GM19239 (cell line): ENCODE results near the gene NDUFS4.
"Not testable (repeated sequence)": the region's sequence is repeated elsewhere in the genome, so short reads cannot be mapped to it uniquely, and the experiment has no call there.

Source experiments
- DNase-seq: peaks from one replicate; pipeline ENCODE4 v3.0.0; 2011; ENCODE audit warnings: low spot score; ENCODE audit not compliant: insufficient read length
- FAIRE-seq: peaks from 2 replicates; lab custom pipeline; 2011; peaks lifted over from hg19 to GRCh38; lab: Jason Lieb, UNC

The NDUFS4 gene

DNA sequence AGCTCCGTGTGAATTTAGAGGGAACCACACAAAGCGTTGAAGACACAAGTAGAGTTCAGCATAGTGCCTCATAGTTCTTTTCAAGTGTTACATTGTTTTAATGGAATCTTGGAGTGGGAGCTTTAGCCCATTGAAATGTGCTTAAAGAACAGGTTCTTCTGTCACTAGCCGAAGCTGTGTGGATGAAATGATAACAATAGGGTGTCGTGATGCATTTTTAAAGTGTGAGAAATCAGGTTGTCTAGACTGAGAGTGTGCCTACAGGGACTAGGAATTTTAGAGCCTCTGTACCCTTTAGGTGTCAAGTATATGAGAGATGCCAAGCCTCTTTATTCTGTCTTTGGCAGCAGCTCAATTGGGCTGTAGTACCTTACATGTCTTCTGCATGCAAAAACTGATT is 83.0 kb downstream of the NDUFS4 start:
- DNase-seq (no peak), FAIRE-seq (no peak)

DNA sequence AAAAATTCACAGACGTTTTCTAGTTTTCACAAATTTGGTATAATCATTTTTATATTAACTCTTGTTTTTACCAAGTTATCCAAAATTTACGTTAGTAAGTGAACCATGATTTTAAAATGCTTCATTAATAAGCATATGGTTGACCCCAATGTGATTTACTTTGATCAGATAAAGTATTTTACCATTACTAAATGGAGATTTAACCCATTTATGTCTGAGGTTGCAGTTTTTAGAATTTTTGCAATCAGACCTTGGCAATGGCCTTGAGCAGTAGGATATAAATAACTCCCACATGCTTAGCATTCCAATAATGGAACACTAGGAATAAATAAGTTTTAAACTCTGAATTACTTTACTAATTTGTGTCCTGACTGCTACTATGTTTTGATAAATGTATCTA is 84.6 kb downstream of the NDUFS4 start:
- DNase-seq (no peak), FAIRE-seq (no peak)

DNA sequence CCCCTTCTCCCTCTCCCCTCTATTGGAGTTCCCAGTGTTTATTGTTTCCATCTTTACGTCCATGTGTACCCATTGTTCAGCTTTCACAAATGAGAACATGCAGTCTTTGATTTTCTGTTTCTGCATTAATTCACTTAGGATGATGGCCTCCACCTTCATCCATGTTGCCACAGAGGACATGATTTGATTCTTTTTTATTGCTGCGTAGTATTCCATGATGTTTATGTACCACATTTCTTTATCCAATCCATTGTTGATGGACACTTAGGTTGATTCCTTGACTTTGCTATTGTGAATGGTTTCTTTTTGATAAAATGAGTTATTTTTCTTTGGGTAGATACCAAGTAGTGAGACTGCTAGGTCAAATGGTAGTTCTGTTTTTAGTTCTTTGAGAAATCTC is 88.9 kb downstream of the NDUFS4 start:
- FAIRE-seq: no peak
- DNase-seq: no peak

DNA sequence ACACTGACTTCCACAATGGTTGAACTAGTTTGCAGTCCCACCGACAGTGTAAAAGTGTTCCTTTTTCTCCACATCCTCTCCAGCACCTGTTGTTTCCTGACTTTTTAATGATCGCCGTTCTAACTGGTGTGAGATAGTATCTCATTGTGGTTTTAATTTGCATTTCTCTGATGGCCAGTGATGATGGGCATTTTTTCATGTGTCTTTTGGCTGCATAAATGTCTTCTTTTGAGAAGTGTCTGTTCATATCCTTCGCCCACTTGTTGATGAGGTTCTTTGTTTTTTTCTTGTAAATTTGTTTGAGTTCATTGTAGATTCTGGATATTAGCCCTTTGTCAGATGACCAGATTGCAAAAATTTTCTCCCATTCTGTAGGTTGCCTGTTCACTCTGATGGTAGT is 100.1 kb downstream of the NDUFS4 start:
- DNase-seq, FAIRE-seq: not testable (repeated sequence)

DNA sequence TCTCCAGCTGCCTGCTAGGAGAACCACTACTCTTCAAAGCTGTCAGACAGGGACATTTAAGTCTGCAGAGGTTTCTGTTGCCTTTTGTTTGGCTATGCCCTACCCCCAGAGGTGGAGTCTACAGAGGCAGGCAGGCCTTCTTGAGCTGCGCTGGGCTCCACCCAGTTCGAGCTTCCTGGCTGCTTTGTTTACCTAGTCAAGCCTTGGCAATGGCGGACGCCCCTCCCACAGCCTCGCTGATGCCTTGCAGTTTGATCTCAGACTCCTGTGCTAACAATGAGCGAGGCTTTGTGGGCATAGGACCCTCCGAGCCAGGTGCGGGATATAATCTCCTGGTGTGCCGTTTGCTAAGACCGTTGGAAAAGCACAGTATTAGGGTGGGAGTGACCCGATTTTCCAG is 104.9 kb downstream of the NDUFS4 start:
- not testable (repeated sequence) for FAIRE-seq, DNase-seq

DNA sequence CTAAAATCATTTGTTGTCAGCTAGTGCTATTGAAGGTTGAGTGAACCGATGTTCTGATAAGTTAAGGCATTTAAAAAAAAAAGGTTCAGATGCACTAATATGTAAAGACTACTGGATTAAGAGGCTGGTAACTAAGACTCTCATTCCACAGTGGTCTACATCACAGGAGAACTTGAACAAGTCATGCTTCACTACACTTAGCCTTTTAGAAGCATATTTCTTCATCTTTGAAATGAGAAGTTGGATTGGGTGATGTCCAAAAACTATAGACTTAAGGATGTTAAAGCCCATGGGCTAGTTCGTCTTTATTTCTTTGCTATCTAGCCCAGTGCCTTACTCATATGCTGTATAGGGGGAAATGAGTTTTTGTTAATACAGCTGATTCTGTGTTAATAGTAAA is 107.2 kb downstream of the NDUFS4 start:
- FAIRE-seq (no peak), DNase-seq (no peak)

DNA sequence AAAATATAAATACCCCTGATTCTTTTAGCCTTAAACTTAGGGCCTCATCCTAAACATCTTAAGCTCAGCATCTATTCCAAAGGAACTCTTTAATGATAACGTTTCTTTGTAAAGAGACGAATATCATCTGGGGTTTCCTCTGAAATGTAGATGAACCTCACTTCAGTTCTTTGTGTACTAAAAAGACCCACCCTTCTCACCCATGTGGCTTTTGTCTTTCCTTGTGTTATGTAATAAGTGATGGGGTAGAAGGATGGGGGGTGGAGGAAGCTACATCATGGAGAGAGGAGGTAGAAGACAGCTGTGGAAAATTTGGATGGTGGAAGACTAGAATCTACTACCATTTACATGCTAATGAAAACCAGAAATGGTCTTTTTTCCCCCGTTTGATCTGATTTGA is 111.0 kb downstream of the NDUFS4 start:
- no peak for DNase-seq
- FAIRE-seq: no peak

DNA sequence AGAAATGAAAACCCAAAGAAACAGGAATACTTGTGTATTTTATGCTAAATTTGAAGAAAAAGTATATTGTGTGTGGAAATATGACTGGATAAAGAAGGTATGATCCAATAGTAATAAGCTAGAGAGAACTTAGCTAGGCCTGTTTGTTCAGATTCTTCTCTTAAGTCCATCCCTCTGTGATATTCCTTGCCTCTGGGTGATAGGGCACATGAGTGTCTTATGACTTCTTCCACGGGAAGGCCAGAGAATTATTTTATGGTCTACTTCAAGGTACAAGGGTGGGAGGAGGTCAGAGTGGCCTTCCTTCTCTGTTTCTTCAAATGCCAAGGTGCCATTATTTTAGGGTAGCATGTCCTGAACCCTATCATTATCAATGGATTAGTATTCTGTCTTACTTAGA is 113.7 kb downstream of the NDUFS4 start:
- DNase-seq (no peak), FAIRE-seq (no peak)

DNA sequence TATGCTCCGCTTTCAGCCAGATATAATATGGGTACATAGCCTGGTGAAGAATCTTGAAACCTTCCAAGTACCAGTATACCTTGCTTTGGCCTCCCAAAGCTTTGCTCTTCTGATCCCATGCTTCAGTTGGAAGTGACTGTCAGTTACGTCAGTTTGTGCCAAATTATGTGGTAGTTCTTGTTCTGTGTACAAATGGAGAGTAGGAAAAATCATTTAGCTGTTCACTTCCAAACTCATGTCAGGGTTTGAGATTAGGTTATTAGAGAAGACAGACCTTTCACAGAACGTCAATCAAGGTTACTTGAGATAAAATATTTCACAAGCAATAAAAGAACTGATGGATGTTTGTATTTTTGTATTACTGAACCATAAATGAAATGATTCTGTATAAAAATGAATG is 117.2 kb downstream of the NDUFS4 start:
- DNase-seq (no peak), FAIRE-seq (no peak)

DNA sequence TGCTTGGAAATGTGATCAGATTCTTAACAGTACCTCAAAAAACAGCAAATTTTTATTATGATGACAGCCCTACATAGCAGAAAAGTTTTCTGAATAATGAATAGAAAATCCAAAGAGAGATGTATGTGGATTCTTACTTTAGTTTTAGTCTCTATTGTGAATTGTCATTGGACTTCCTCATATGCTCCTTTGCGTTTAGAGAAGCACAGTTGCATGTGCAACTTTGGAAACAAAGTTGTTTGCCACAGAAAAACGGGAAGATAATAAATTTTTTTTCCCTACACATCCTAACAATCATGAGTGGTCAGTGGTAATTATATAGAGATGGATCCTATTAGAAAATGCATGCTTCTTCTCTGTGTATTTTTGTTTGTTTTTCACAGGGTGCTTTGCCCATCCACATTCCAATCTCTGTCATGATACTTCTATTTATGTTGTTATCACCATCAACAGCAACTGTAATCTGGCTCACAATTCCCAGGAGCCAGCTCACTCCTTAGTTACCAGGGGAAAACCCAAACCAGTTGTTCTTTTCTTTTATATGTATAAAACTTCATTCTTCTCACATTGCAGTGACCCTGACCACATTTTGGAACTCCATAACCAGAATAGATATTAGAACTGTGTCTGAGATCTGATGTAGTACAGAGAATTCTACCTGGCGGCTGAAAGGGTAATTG is 118.7 kb downstream of the NDUFS4 start:
- FAIRE-seq (no peak), DNase-seq (no peak)

DNA sequence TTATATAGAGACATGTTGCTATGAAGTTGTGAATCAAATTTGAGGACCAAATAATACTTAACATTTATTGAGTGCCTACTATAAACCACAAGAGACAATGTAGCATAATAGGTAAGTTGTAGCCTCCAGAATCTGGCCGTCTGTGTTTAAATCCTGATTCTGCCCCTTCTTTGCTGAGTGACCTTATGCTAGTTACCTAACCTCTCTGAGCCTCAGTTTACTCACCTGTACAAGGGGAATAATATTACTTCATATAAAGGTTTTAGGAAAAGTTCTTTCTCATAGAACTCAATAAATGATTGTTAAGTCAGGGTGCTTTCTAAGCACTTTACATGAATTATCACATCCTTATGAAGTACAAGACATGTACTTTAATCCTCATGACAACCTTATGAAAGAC is 120.6 kb downstream of the NDUFS4 start:
- no peak for DNase-seq
- FAIRE-seq: no peak

DNA sequence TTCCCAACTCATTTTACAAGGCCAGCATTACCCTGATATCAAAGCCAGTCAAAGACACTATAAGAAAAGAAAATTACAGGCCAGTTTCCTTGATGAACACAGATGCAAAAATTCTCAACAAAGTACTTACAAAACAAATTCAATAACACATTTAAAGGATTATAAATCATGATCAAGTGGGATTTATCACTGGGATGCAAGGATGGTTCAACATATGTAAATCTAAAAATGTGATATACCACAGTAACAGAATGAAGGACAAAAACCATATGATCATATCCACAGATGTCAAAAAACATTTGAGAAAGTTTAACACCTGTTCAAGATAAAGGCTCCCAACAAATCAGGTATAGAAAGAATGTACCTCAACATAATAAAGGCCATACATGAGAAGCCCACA is 130.6 kb downstream of the NDUFS4 start:
- DNase-seq: no peak

DNA sequence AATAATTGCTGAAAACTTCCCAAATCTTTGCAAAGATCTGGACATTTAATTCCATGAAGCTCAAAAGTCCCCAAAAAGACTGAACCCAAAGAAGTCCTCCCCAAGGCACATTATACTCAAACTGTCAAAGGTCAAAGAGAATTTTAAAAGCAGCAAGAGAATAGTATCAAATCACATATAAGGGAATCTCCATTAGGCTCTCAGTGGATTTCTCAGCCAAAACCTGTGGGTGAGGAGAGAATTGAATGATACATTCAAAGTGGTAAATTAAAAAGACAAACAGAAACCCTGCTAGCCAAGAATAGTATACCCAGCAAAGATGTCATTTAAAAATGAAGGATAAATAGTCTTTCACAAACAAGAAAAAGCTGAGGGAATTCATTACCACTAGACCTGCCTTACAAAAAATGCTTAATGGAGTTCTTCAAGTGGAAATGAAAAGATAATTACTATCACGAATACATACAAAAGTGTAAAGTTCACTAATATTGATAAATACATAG is 134.1 kb downstream of the NDUFS4 start:
- FAIRE-seq (no peak), DNase-seq (no peak)

More for the DNA sequence above, 130.6 kb downstream of the NDUFS4 start:
- FAIRE-seq: no peak

DNA sequence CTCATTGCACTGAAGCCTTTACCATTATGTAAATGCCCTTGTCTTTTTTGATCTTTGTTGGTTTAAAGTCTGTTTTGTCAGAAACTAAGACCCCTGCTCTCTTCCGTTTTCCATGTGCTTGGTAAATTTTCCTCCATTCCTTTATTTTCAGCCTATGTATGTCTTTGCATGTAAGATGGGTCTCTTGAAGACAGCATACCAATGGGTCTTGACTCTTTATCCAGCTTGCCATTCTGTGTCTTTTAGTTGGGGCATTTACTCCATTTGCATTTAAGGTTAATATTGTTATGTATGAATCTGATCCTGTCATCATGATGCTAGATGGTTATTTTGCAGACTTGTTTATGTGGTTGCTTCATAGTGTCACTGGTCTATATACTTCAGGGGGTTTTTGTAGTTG is 150.0 kb downstream of the NDUFS4 start:
- not testable (repeated sequence) for FAIRE-seq, DNase-seq

DNA sequence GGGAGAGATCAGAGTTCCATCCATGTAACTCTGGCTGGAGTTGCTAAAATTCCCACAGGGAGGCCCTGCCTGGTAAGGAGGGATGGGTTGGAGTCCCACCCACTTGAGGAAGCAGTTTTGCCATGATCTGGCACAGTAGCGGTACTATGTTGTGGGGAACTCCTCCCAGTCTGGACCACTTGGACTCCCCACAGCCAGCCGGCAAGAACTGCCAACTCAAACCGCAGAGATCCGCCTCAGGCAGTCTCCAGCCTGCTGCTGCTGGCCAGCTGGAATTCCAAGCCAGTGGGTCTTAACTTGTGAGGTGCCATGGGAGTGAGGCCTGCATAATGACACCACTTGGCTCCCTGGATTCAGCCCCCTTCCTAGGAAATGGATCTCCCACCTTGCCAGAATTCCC is 151.9 kb downstream of the NDUFS4 start:
- no peak for FAIRE-seq
- DNase-seq: no peak

DNA sequence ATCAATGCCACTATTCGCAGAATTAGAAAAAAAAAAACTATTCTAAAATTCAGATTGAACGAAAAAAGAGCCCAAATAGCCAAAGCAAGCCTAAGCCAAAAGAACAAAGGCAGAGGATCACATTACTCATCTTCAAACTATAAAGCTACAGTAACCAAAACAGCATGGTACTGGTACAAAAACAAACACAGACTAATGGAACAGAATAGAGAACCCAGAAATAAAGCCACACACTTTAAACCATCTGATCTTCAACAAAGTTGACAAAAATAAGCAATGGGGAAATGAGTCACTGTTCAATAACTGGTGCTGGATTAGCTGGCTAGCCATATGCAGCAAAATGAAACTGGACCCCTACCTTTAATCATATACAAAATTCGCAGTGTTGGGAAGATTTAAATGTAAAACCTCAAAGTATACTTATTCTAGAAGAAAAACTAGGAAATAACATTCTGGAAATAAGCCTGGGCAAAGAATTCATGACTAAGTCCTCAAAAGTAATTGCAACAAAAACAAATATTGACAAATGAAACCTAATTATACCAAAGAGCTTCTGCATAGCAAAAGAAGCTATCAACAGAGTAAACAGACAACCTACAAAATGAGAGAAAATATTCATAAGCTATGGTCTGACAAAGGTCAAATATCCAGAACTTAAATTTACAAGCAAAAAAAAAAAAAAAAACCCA is 153.7 kb downstream of the NDUFS4 start:
- no peak for DNase-seq
- no peak for FAIRE-seq

DNA sequence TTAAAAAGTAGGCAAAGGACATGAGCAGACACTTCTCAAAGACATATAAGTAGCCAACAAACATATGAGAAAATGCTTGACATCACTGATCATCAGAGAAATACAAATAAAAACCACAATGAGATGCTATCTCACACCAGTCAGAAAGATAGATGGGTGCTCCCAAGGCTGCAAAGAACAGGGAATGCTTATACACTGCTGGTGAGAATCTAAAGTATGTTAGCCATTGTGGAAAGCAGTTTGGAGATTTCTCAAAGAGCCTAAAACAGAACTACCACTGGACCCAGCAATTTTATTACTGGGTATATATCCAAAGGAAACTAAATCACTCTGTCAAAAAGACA is 154.2 kb downstream of the NDUFS4 start:
- no peak for DNase-seq
- FAIRE-seq: no peak

DNA sequence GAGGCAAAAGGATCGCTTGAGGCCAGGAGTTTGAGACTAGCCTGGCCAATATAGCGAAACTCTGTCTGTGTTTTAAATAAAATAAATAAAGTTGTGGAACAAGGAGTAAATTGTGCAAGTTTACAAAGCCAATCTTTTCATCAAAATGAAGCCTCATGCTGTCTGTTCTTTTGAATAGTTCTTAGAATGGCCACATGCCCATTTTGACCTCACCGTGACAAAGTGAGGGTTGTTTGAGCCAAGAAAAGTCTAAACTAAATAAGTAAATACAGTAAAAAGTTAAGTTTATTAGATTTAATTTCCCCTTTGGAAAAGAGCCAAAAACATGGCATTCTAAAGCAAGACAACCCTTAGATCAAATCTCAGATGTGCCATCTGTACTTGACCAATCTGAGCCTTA is 165.7 kb downstream of the NDUFS4 start:
- no peak for DNase-seq
- FAIRE-seq: no peak

DNA sequence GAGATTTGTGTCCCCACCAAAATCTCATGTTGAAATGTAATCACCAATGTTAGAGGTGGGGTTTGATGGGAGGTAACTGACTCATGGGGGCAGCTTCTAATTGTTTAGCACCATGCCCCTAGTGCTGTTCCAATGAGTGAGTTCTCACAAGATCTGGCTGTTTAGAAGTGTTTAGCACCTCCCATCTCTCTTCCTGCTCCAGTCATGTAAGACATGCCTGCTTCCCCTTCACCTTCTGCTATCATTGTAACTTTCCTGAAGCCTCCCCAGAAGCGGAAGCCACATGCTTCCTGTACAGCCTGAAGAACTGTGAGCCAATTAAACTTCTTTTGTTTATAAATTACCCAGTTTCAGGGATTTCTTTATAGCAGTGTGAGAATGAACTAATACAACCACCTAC is 170.5 kb downstream of the NDUFS4 start:
- FAIRE-seq: no peak
- no peak for DNase-seq
